Stimulated activated CD4-positive, alpha-beta T cell treated with anti-CD3 and anti-CD28 coated beads, Interleukin-2, amount 100 ng/mL, for 48 hours (primary cell): Measurements from ENCODE around the gene FKBP14.
"Not testable (repeated sequence)": the region's sequence is repeated elsewhere in the genome, so short reads cannot be mapped to it uniquely, and the experiment has no call there.

Experiments
- DNase-seq, 2 donors: peaks; one replicate each; pipeline ENCODE4 v3.0.0-alpha.2; 2020

FKBP14 gene

GRCh38 chr7:29989257-29989995, 37.1 kb downstream of the FKBP14 start, which contains the start of gene SCRN1:
Gene SCRN1 (minus strand): TSS chr7:29989801. CDS start chr7:29969067, 20,734 bp downstream.
- peak in 1 of 2 donors; percentile 14 for DNase-seq

GRCh38 chr7:29988424-29989256, 37.9 kb downstream of the FKBP14 start:
- peak in 1 of 2 donors; percentile 9 for DNase-seq

GRCh38 chr7:29987811-29988317, 38.6 kb downstream of the FKBP14 start:
- no peak for DNase-seq

GRCh38 chr7:29987083-29987482, 39.4 kb downstream of the FKBP14 start:
- DNase-seq = no peak

GRCh38 chr7:29980151-29980550, 46.4 kb downstream of the FKBP14 start:
- no peak for DNase-seq

- no peak for DNase-seq
Observed at GRCh38 chr7:29977886-29978651, 48.4 kb downstream of the FKBP14 start.

- no peak for DNase-seq
Observed at GRCh38 chr7:29976673-29977415, 49.7 kb downstream of the FKBP14 start.

GRCh38 chr7:29976266-29976665, 50.2 kb downstream of the FKBP14 start:
- no peak for DNase-seq

GRCh38 chr7:29975561-29975960, 50.9 kb downstream of the FKBP14 start:
- DNase-seq = no peak

GRCh38 chr7:29974286-29974685, 52.2 kb downstream of the FKBP14 start:
- DNase-seq = no peak

- DNase-seq = no peak
Observed at GRCh38 chr7:29972315-29972669, 54.2 kb downstream of the FKBP14 start.

- DNase-seq = no peak
Observed at GRCh38 chr7:29971566-29972314, 54.8 kb downstream of the FKBP14 start.

- DNase-seq = no peak
Observed at GRCh38 chr7:29970158-29970557, 56.3 kb downstream of the FKBP14 start.

GRCh38 chr7:29969738-29970137, 56.8 kb downstream of the FKBP14 start:
- no peak for DNase-seq

GRCh38 chr7:29968683-29969395, 57.7 kb downstream of the FKBP14 start:
- no peak for DNase-seq

GRCh38 chr7:29965030-29965429, 61.5 kb downstream of the FKBP14 start:
- no peak for DNase-seq

GRCh38 chr7:29962035-29962434, 64.5 kb downstream of the FKBP14 start:
- DNase-seq = no peak

GRCh38 chr7:29961611-29962010, 64.9 kb downstream of the FKBP14 start:
- DNase-seq = not testable (repeated sequence)
